Measurements from ENCODE around the gene GGT5.
"Not testable (repeated sequence)": the region's sequence is repeated elsewhere in the genome, so short reads cannot be mapped to it uniquely, and the experiment has no call there.

GRCh38 chr22:24182900-24183246 lies 62.0 kb downstream of the GGT5 start:
- not testable (repeated sequence) for TF ChIP-seq CTCF (IDR thresholded peaks at IDR 0.05; ENCODE audit: poor library complexity); EZH2phosphoT487 (IDR thresholded peaks at IDR 0.05; ENCODE audit: low read depth, severe bottlenecking, unreplicated experiment)

Data from hepatocyte (in vitro differentiated cells).